Raji (cell line): ENCODE results near the gene LHCGR.

Experiments used
- POLR2A ChIP-seq: IDR thresholded peaks from 2 replicates; pipeline ENCODE4 v1.6.1; 2011; ENCODE audit warnings: low read depth, low read length, control low read depth; ENCODE audit not compliant: insufficient read depth

LHCGR gene

DNA sequence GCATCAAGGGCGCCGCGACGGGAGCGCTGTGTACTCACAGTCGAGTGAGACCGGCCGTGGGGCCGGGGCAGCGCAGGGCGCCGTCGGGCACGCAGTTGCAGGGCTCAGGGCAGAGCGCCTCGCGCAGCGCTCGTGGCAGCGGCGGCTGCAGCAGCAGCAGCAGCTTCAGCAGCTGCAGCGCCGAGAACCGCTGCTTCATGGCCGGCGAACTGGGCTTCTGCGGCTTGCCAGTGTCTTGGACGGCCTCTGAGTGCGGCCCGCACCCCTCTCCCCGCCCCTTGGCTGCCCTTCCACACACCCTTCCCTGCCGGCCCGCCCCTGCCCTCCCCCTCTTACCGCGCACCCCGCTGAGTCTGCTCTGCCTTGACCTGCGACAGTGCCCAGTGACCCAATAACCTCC lies at the start of gene LHCGR:
LHCGR (minus strand) TSS at position 252 of the 400 bp plus-strand sequence; CDS start at position 199, 53 bp downstream.
- TF ChIP-seq POLR2A: no peak

DNA sequence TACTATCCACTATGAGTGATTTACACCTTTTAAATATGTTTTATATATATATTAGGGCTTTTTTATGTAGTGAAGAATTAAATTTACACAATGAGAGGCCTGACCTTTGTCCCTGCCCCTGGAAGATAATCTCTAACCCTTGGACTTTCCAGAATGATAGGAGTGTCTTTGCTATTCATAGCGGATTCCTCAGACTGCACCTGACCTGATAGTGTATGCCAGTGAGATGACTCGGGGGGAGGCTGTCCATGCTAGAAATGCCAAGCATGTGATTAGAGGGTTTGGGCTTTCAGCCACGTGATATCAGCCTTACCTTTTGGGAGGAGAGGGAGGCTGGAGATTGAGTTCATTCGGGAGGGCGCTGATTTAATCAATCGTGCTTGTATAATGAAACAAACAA lies 44.1 kb upstream of the LHCGR start:
- TF ChIP-seq POLR2A: no peak

DNA sequence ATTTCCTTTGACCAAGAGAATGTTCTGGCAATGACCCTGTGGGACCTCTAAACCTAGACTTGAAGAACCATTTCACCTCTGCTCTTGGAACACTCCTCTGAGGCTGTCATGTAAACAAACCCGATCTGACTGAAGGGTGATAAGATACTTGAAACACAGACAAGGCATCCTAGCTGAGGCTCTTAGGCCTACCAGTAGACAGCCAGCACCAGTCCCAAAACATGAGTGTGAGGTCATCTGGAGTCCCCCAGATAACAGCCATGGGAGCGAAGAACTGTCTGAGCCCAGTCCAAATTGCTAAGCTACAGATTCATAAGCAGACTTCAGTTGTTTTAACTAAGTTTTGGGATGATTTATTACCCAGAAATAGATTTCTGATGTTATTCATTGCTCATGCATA lies 39.5 kb upstream of the LHCGR start:
- no peak for TF ChIP-seq POLR2A

DNA sequence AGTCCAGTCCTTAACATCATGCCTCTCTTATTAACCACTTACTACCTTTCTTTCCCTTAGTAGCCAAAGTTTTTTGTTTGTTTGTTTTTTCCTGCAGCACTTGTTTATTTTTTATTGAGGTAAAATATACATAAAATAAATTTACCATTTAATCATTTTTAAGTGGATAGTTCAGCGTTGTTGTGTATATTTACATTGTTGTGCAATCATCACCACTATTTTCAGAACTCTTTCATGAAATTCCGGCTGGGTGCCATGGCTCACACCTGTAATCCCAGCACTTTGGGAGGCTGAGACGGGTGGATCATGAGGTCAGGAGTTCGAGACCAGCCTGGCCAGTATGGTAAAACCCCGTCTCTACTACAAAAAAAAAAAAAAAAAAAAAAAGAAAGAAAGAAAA lies 38.1 kb upstream of the LHCGR start:
- TF ChIP-seq POLR2A: no peak

DNA sequence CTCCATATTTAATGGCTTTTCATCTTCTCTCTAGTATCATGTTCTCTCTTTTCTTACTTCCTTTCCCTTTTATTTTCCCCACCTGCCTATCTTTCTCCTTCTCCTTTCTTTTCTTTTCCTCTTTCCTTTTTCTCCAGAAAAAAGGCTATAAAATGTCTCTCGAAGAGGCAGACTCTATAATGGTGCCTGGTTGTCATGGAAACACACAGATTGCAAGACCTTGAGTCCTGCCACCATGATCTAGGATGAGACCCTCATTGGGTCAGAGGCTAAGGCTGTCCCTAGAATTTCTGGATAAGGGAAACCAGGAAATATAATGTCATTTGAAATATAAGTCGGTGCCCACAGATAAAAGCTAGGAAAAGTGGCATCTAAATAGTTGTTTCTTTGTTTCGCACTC lies 36.5 kb upstream of the LHCGR start:
- no peak for TF ChIP-seq POLR2A

DNA sequence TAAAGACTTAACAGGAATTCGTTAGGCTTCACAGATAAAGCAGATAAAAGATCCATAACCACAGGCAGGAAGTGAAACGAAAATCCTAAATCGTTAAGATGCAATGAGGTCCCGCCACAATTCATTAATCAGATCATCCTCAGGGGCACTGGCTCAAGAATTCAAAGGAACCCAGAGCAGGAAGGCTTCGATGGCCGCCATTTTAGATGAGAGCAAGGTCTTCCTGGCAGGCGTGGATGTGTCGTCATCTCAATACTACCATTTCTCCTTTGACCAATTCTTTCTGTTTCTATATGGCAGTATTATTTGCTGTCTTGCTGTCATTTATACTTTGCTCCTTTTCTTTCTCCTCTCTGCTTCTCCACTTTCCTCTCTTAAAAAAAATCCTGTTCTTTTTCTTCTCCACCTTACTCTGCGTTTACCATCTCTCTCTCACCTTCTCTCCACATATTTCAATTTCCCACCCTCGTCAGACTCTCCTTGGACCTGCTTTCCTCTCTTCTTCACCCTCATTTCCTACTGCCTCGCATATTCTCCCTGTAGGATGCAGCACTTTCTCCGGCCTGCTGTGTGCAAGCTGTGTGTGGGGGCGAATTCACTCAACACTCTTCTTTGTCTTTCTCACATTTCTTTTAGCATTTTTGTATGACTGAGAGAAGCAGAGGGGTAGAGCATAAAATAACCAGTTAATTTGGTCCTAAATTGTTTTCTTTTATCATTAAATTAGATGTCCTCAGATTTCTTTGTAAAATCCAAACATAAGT lies 35.1 kb upstream of the LHCGR start:
- TF ChIP-seq POLR2A: no peak

DNA sequence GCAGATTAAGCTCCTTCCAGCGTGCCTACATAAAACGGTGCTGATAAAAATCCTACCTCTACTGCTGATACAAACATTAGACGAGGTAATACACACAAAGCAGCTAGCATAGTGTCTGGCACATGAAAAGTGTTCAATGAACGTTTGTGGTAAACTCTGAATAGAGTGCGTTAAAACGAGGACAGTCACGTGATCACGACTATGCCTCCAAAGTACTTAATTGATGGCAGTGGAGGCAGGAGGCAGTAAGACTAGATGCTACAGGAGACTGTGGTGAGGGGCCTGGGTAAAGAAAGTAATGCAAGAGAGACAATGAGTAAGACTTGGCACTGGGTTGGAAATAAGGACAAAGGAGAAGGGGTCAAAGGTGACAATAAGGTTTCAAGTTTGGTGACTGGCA lies 32.1 kb upstream of the LHCGR start:
- TF ChIP-seq POLR2A: no peak

DNA sequence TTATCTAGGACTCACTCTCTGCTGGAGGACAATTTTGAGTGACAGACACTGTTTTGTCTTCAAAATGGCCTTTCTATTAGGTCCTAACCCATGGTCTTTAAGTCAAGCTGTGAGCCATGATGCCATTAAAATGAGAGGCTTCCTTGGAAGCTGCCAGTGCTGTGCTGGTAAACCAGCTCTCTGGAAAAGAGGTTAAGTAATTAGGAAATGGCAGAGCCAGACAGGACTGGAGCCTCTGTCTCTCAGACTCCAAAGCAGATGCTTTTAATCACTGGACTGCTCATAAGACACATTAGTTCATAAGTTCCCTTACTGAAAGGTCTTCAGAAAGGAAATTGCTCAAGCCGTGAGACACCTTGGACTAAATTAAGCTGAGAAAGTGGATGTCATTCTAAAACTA lies 25.8 kb upstream of the LHCGR start:
- no peak for TF ChIP-seq POLR2A

DNA sequence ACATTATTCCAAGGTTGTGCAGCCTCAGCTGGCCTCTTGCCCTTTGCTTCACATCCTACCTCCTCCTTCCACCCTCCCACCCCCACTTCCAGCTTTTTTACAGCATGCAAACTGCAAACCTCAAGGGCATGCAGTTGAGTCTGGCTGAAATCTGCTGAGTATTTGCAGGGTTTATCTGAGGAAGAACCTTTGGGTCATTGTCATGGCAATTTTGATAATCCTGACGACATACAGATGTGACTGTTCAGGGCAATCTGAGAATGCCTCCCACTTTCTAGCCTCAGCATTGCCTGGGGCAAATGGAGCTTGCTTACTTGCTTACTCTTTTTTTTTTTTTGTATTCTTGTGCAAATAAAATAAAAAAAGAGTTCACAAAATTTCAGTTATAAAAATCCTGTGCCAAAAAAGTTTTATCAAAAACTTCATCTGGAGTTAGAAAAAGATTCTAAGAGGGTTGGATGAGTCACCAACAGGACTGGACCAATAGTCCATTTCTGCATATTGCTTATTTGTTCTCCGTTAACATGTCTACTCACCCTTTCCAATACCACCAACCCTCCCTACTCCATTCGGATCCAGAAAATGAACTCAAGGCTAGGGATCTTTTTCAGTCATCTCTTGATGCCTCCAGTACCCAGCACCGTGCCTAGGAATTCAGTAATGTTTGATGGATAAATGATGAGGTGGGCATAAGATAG lies 23.6 kb upstream of the LHCGR start:
- TF ChIP-seq POLR2A: no peak

DNA sequence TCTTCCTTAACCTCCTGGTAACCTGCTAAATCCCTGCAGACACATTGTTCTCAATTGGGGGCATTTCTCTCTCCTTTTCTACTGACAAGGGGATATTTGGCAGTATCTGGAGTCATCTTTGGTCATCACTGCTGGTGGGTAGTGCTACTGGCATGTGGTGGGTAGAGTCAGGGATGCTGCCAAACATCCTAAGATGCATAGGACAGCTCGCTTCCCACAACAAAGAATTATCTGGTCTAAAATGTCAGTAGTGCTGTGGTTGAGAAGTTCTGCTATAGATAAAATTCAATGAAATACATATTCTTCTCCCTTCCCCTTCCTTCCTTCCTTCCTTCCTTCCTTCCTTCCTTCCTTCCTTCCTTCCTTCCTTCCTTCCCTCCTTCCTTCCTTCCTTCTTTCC lies 18.7 kb upstream of the LHCGR start:
- TF ChIP-seq POLR2A: no peak

DNA sequence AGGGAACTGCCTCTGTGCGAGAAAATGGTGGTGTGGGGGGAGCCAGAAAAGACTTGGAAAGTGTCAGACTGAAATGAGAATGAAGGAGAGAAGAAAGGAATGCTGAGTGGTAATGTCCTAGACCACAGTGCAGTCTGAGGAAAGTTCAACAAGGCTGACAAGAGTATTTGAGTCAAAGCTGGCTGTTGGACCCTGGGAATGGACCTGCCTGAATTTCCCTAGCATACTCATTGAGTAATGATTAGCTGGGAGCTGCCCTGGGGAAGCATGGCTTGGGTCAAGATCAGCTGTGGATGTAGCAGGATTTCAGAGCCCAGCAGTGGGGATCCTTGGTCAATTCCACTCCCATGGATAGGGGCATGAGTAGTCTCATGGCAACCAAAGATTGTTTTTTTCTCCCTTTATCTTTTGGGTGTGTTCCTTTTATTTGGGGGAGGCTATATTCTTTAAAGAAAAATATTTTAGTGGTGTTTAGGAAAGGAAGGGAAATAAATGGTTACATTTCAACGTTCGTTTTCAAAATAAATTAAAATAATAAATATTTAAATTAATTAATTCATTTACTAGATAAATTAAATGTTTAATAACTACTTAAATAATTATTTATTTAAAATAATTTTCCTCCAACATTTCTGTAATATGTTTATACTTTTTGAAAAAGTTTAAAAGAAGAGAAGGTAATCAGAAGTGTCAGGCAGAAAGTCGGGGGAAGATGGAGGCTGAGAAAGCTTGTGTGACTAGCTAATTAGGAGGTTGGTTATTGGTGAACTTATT lies 15.9 kb upstream of the LHCGR start:
- no peak for TF ChIP-seq POLR2A

DNA sequence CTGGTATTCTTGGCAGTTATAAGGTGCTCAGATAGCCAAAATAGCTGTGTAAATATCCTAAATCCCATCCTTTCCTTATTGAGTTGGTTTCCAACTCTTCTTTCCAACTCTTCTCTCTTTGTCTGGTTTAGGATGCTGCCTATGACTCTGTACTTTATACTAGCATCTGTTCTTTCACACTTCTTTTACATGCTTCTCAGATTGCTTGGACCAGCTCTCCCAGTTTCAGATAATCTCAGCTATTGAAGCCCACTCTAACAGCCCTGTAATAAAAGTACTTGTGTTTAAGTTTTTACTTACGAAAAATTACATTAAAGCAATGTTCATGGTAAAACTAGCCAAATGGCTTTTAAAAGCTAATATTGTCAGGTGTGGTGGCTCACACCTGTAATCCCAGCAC lies 14.7 kb upstream of the LHCGR start:
- no peak for TF ChIP-seq POLR2A

DNA sequence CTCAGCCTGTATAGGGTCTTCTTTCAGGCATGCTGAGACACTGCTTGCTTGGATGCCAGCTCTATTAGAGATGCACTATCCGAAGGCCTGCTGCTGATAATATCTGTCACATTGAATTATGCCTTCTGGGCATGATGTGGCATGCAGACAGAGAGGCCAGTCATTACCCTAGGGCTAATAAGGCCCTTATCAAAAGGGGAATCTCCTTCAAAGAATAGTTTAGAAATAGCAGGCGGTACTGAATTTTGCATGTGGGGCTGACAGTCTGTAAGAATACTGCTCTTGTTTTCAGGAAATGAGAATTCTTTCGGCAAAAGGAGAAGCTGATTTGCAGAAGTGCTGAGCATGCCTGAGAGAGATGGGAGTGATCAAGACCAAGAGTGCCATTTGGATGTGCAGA lies 13.1 kb upstream of the LHCGR start:
- TF ChIP-seq POLR2A: no peak

DNA sequence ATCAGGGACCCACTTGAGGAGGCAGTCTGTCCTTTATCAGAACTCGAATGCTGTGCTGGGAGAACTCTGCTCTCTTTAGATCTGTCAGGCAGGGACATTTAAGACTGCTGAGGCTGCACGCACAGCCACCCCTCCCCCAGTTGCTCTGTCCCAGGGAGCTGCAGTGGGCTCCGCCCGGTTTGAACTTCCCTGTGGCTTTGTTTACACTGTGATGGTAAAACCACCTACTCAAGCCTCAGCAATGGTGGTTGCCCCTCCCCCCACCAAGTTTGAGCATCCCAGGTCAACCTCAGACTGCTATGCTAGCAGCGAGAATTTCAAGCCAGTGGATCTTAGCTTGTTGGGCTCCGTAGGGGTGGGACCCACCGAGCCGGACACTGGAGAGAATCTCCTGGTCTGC lies 11.8 kb upstream of the LHCGR start:
- no peak for TF ChIP-seq POLR2A

DNA sequence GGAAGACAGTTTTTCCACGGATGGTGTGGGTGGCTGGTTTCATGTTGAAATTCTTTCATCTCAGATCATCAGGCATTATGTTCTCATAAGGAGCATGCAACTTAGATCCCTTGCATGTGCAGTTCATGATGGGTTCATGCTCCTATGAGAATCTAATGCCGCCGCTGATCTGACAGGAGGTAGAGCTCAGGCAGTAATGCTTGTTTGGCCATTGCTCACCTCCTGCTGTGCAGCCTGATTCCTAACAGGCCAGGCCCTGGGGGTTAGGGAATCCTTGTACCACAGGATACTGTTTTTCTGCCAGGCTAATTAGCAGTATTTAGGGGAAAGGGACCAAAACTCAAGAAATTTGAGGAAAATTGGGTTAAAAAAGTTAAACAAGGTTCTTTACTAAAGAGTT lies 5.3 kb upstream of the LHCGR start:
- no peak for TF ChIP-seq POLR2A

DNA sequence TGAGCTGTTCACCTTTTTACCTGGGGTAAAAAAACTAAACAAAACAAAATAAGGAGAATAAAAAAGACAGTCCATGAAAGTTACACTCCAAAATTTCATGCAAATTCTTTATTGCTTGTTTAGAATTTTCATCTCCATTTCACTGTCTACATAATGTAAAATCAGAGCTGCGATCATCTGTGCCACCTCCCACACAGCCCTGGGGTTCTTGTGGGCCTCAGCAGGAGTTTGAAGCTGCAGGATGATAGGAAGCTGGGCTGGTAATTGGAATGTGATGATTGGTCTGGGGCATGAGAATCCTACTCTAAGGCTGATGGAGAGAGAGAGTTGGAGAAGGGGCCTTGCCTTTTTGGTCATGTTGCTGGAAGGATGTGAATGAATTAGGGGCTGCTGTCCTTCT lies 4.2 kb upstream of the LHCGR start:
- TF ChIP-seq POLR2A: no peak

DNA sequence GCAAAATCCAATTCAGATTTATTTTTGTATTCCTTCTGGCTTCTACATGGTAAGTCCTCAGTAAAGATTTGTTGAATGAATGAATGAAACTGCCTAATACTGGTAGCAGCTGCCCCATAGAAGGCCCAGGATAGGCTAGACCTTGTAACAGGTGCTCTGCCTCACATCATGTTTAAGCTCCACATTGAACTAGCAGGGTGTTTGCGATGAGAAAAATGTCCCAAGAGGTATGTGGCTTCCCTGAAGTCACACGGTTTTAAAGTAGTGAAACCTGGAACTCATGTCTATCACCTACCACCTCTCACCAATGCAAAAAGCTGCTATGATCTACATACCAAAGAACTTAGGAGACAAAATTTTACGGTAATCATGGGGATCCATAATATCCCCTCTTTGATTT lies 765 bp upstream of the LHCGR start:
- no peak for TF ChIP-seq POLR2A

DNA sequence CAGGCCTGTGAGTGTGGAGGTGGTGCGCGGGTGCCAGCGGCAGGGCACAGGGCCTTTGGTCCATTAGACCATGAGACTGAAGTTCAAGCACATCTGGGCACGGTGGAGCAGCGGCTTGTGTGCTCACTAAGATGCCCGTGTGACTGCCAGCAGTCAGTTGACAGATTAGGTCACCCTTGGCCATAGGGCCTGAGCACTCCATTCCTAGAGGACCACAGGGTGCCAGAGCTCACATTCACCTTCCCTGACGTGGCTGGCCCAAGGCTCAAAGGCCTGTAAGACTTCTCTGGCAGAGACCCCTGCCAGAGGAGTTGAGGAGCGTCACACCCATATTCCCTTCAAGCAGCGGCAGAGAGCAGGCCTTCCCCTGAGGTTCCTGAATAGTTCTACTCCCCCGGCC lies 650 bp downstream of the LHCGR start:
- no peak for TF ChIP-seq POLR2A
